OCI-LY3 (cell line): Measurements from ENCODE around the gene SIRT4.

ENCODE experiments used
- H2AFZ ChIP-seq: fragments of 200-600, 300-600 bp; shearing (Covaris generic); 2 replicates; pipeline ENCODE4 v1.6.0; 2014; ENCODE audit warnings: antibody characterized with exemption, low read depth, low read length
- H3K27ac ChIP-seq: fragments of 200-600, 300-600 bp; sonication (generic); 2 replicates; pipeline ENCODE4 v1.5.1; 2014; ENCODE audit warnings: mild to moderate bottlenecking, low read length, moderate library complexity, mixed read lengths
- H3K27me3 ChIP-seq: fragments of 200-600, 300-600 bp; sonication (generic); 2 replicates; pipeline ENCODE4 v1.6.1; 2014; ENCODE audit warnings: low read depth, low read length, mixed read lengths
- H3K36me3 ChIP-seq: fragments of 200-600, 300-600 bp; sonication (generic); replicated peaks from 2 replicates; pipeline ENCODE3; 2014; ENCODE audit warnings: low read depth, low read length, mixed read lengths
- H3K4me1 ChIP-seq: fragments of 300-600, 200-600 bp; sonication (generic); 2 replicates; pipeline ENCODE4 v1.6.1; 2014; ENCODE audit warnings: low read length, mixed read lengths
- H3K4me2 ChIP-seq: fragments of 200-600, 300-600 bp; sonication (generic); 2 replicates; pipeline ENCODE4 v1.6.1; 2014; ENCODE audit warnings: low read length, mixed read lengths
- H3K4me3 ChIP-seq: fragments of 300-600, 200-600 bp; sonication (generic); 2 replicates; pipeline ENCODE4 v1.5.1; 2014; ENCODE audit warnings: antibody characterized with exemption, mild to moderate bottlenecking, low read length, moderate library complexity
- H3K79me2 ChIP-seq: fragments of 300-600, 200-600 bp; shearing (Covaris generic); 2 replicates; pipeline ENCODE4 v1.6.1; 2014; ENCODE audit warnings: mild to moderate bottlenecking, low read length, mixed read lengths
- H3K9ac ChIP-seq: fragments of 300-600, 200-600 bp; shearing (Covaris generic); 2 replicates; pipeline ENCODE4 v1.6.0; 2014; ENCODE audit warnings: mild to moderate bottlenecking, low read length, moderate library complexity
- H3K9me3 ChIP-seq: fragments of 200-600, 300-600 bp; shearing (Covaris generic); 2 replicates; pipeline ENCODE4 v1.6.1; 2014; ENCODE audit warnings: low read length, mixed read lengths; ENCODE audit not compliant: insufficient read depth
- H4K20me1 ChIP-seq: fragments of 200-600, 300-600 bp; sonication (generic); 2 replicates; pipeline ENCODE4 v1.6.1; 2016; ENCODE audit warnings: low read length, mixed read lengths; ENCODE audit not compliant: insufficient read depth
- EZH2phosphoT487 ChIP-seq: fragments of 200-600 bp; shearing (Covaris generic); IDR thresholded peaks from 2 replicates; pipeline ENCODE4 v1.6.1; 2018; ENCODE audit warnings: antibody characterized with exemption, mixed run types, low read depth
- TF ChIP-seq, protein P1 (sequence below): fragments of 200-600, 300-600 bp; sonication (generic); IDR thresholded peaks from 2 replicates; pipeline ENCODE4 v1.5.1; 2014; ENCODE audit warnings: antibody characterized with exemption, low read length, low read depth

Gene SIRT4

DNA sequence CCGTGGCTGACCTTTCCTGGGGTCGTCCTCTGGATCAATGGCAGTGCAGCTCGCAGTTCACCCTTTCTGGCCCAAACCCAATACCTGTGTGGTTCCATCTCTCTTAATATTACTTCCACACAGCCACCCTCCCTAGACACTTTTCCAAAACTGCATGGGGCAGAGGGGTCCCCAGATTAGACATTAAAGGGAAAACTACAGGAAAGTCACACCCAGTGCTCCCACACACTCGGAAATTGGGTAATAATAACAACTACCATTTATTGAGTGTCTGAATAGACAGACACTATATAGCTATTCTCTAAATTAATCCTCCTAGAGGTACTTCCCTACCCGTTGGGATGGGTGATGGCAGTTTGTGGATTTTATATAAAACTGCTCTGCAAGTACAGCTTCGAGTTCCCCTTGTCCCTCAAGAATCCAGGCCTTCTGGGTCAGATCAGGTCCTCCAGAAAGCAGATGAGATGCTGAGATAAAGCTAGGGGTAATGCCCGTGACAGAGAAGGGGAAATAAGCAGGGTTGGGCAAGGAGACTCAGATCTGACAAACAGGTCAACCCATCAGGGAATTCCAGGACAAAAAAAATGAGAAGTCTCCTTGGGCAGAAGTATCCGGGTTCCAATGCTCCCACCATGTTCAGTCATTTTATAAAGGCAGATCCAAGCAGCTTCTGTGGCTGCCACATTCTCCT lies 35.8 kb upstream of the SIRT4 start:
- Histone ChIP-seq H3K4me2 (peak overlapping the region; percentile 85), H3K4me1 (peaks cover 15% of the 10 kb centered on the region; the same call in 1 of the 2 replicates), H3K27ac (no peak overlapping the region), H3K36me3 (no peaks in the 10 kb centered on the region), H2AFZ (peak overlapping the region; percentile 90; the same call in 1 of the 2 replicates), H3K9ac (no peak overlapping the region), H3K9me3 (no peaks in the 10 kb centered on the region), H4K20me1 (no peaks in the 10 kb centered on the region), H3K79me2 (no peaks in the 10 kb centered on the region), H3K4me3 (peak overlapping the region; percentile 74), H3K27me3 (peaks cover 27% of the 10 kb centered on the region)
- TF ChIP-seq, protein P1, sequence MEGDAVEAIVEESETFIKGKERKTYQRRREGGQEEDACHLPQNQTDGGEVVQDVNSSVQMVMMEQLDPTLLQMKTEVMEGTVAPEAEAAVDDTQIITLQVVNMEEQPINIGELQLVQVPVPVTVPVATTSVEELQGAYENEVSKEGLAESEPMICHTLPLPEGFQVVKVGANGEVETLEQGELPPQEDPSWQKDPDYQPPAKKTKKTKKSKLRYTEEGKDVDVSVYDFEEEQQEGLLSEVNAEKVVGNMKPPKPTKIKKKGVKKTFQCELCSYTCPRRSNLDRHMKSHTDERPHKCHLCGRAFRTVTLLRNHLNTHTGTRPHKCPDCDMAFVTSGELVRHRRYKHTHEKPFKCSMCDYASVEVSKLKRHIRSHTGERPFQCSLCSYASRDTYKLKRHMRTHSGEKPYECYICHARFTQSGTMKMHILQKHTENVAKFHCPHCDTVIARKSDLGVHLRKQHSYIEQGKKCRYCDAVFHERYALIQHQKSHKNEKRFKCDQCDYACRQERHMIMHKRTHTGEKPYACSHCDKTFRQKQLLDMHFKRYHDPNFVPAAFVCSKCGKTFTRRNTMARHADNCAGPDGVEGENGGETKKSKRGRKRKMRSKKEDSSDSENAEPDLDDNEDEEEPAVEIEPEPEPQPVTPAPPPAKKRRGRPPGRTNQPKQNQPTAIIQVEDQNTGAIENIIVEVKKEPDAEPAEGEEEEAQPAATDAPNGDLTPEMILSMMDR, result no peak
- no peak for TF ChIP-seq EZH2phosphoT487

DNA sequence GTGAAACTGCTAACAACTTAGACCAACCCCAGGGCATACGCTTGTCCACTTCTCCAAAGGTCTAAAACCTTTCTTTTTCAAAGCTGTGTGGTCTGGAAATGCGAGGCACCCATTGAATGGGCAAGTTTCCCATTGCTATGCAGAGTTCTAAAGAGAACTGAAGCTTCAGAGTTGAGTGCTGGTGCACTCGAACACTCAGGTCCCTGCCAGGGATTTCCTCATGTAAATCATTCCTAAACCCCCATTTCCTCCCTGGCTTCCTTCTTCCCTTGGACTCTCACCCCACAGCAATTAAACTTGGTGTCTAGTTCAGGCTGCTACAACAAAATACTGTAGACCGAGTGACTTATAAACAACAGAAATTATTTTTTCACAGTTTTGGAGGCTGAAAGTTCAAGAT lies 34.4 kb upstream of the SIRT4 start:
- H3K36me3 ChIP-seq, result no peaks in the 10 kb centered on the region
- H3K27ac ChIP-seq, result no peak overlapping the region
- H3K4me3 ChIP-seq, result no peak overlapping the region
- TF ChIP-seq, protein P1, result no peak
- TF ChIP-seq EZH2phosphoT487, result no peak
- H3K9me3 ChIP-seq, result no peaks in the 10 kb centered on the region
- H3K4me1 ChIP-seq, result peaks cover 13% of the 10 kb centered on the region; the same call in 1 of the 2 replicates
- no peak overlapping the region for H3K9ac ChIP-seq
- no peak overlapping the region for H2AFZ ChIP-seq
- peaks cover 24% of the 10 kb centered on the region for H3K27me3 ChIP-seq
- H3K4me2 ChIP-seq, result no peak overlapping the region
- no peaks in the 10 kb centered on the region for H3K79me2 ChIP-seq
- H4K20me1 ChIP-seq, result no peaks in the 10 kb centered on the region

DNA sequence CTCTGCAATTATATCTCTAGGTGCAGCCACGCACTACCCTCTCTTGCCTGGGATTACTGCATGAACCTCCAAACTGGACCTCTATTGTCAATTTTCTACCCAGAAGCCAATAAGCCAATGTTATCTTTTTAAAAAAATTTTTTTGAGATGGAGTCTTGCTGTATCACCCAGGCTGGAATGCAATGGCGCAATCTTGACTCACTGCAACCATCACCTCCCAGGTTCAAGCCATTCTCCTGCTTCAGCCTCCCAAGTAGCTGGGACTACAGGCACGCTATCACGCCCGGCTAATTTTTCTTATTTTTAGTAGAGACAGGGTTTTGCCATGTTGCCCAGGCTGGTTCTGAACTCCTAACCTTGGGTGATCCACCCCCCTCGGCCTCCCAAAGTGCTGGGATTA lies 25.4 kb upstream of the SIRT4 start:
- no peak overlapping the region for H3K9ac ChIP-seq
- H3K79me2 ChIP-seq, result no peaks in the 10 kb centered on the region
- no peaks in the 10 kb centered on the region for H4K20me1 ChIP-seq
- H3K4me2 ChIP-seq, result no peak overlapping the region
- H3K27ac ChIP-seq, result no peak overlapping the region
- H3K4me1 ChIP-seq, result no peaks in the 10 kb centered on the region
- TF ChIP-seq EZH2phosphoT487, result no peak
- TF ChIP-seq, protein P1, result no peak
- H3K9me3 ChIP-seq, result 0 out of 2 replicates have a peak, but pooled peaks cover 3% of the 10 kb centered on the region
- no peak overlapping the region for H2AFZ ChIP-seq
- H3K36me3 ChIP-seq, result no peaks in the 10 kb centered on the region
- H3K27me3 ChIP-seq, result 0 out of 2 replicates have a peak, but pooled peaks cover 3% of the 10 kb centered on the region
- H3K4me3 ChIP-seq, result no peak overlapping the region

DNA sequence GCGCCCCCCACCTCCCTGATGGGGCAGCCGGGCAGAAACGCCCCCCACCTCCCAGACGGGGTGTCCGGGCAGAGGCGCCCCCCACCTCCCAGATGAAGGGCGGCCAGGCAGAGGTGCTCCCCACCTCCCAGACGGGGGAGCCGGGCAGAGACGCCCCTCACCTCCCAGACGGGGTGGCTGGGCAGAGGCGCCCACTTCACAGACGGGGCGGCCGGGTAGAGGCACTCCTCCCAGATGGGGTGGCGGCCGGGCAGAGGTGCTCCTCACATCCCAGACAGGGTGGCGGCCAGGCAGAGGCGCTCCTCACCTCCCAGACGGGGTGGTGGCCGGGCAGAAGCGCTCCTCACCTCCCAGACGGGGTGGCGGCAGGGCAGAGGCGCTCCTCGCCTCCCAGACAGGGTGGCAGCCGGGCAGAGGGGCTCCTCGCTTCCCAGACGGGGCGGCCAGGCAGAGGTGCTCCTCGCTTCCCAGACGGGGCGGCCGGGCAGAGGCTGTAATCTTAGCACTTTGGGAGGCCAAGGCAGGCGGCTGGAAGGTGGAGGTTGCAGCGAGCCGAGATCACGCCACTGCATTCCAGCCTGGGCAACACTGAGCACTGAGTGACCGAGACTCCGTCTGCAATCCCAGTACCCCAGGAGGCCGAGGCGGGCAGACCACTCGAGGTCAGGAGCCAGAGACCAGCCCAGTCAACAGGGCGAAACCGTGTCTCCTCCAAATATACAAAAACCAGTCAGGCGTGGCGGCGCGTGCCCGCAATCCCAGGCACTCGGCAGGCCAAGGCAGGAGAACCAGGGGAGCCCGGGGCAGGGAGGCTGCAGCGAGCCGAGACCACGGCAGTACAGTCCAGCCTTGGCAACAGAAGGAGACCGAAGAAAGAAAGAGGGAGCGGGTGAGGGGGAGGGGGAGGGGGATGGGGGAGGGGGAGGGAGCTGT lies 23.7 kb upstream of the SIRT4 start:
- Histone ChIP-seq H3K9me3 (0 out of 2 replicates have a peak, but pooled peaks cover 3% of the 10 kb centered on the region), H3K4me2 (no peak overlapping the region), H3K27ac (no peak overlapping the region), H3K4me1 (no peaks in the 10 kb centered on the region), H3K4me3 (no peak overlapping the region), H3K36me3 (no peaks in the 10 kb centered on the region), H2AFZ (no peak overlapping the region), H3K79me2 (no peaks in the 10 kb centered on the region), H4K20me1 (no peaks in the 10 kb centered on the region), H3K9ac (no peak overlapping the region), H3K27me3 (0 out of 2 replicates have a peak, but pooled peaks cover 3% of the 10 kb centered on the region)
- no peak for TF ChIP-seq EZH2phosphoT487
- TF ChIP-seq, protein P1, result no peak
